OCI-LY1 (cell line): ENCODE measurements around the gene EDEM1.

Source experiments
- CTCF ChIP-seq: fragments of 200-600 bp; sonication (generic), shearing (Covaris generic); IDR thresholded peaks from 2 replicates; pipeline ENCODE4 v1.5.1; 2017; ENCODE audit warnings: mild to moderate bottlenecking, antibody characterized with exemption, low read length, moderate library complexity, mixed read lengths
- EZH2 ChIP-seq: fragments of 200-600 bp; sonication (generic), shearing (Covaris generic); IDR thresholded peaks from 2 replicates; pipeline ENCODE4 v1.8.0; 2017; ENCODE audit warnings: borderline replicate concordance, mixed run types, mild to moderate bottlenecking, antibody characterized with exemption, low read length, moderate library complexity, mixed read lengths

- TF ChIP-seq CTCF (no peak), EZH2 (no peak)
Measured at GRCh38 chr3:5140230-5140621, 47.3 kb upstream of the EDEM1 start.
